HepG2 (cell line): ENCODE data around the gene SPHK1. TPM values are rescaled to one million over a fixed set of nuclear protein-coding genes. Genes with fewer than 3 reads are reported as not detected.

Source experiments
- ATAC-seq: fragments of 200-7000 bp; cut with Tn5 transposase; 3 replicates; pipeline ENCODE4 v1.9.1; 2020; ENCODE audit warnings: mild to moderate bottlenecking, moderate library complexity
- BruUV-seq: library from RNA; stranded (reverse); fragments of 400-500 nt; replicated peaks from 2 replicates; lab custom pipeline; 2021; lab: Mats Ljungman, UMichigan
- CTCF ChIA-PET: fragments of 300-600 bp; formaldehyde crosslinking; extraction: SDS; loops from one replicate; lab custom pipeline; 2021; ENCODE audit warnings: low total read pairs, inconsistent platforms, low intra/inter-chr PET ratio; lab: Yijun Ruan, JAX
- POLR2A ChIA-PET: fragments of 350-600 bp; sonication (Branson Sonifier 250); formaldehyde crosslinking; loops from one replicate; lab custom pipeline; 2020; ENCODE audit warnings: antibody characterized with exemption, inconsistent platforms; lab: Yijun Ruan, JAX
- DNase-seq: peaks from one replicate; pipeline ENCODE4 v3.0.0-alpha.2; 2015; ENCODE audit warnings: low spot score
- FAIRE-seq: peaks from 3 replicates; lab custom pipeline; 2011; peaks lifted over from hg19 to GRCh38; lab: Jason Lieb, UNC
- H2AFZ ChIP-seq: one replicate; pipeline ENCODE4 v1.6.1; 2011; ENCODE audit warnings: low read length, inconsistent platforms
- H3K27ac ChIP-seq: fragments of 300-600 bp; 3 replicates; pipeline ENCODE4 v1.8.0; 2011; ENCODE audit warnings: mixed run types, mild to moderate bottlenecking, mixed read lengths, low read length, inconsistent platforms; ENCODE audit not compliant: insufficient read depth; ENCODE audit errors: extremely low read length
- H3K27me3 ChIP-seq, 2 experiments: fragments of 200-600 bp in 1 of 2; 2 replicates in 1 of 2; 3 replicates in 1 of 2; pipeline versions ENCODE4 v1.6.0 to v1.8.0; 2011; ENCODE audit warnings: low read length in 2 of 2, mild to moderate bottlenecking in 2 of 2, moderate library complexity in 2 of 2, inconsistent platforms in 1 of 2; ENCODE audit not compliant: insufficient read depth in 2 of 2, control insufficient read depth in 1 of 2
- H3K36me3 ChIP-seq, 2 experiments: fragments of 200-600 bp in 1 of 2; replicated peaks in 1 of 2; 2 replicates in 1 of 2; 3 replicates in 1 of 2; pipeline versions ENCODE4 v1.5.1 to v1.8.0; 2011; ENCODE audit warnings: low read length in 2 of 2, inconsistent platforms in 1 of 2; ENCODE audit not compliant: insufficient read depth in 2 of 2, control insufficient read depth in 1 of 2
- H3K4me1 ChIP-seq: 2 replicates; pipeline ENCODE4 v1.5.1; 2012; ENCODE audit warnings: low read length, inconsistent platforms; ENCODE audit not compliant: insufficient read depth
- H3K4me2 ChIP-seq: 2 replicates; pipeline ENCODE4 v1.6.0; 2011; ENCODE audit warnings: low read depth, low read length, inconsistent platforms
- H3K4me3 ChIP-seq, 3 experiments: fragments of 200-600 bp in 1 of 3; sonication (generic), shearing (Covaris generic) in 1 of 3; replicated peaks in 1 of 3; 2 replicates each; pipeline ENCODE4 v1.5.1; 2011 to 2016; ENCODE audit warnings: low read length in 3 of 3, inconsistent platforms in 2 of 3, low read depth in 2 of 3, mild to moderate bottlenecking in 2 of 3, control low read depth in 1 of 3, mixed read lengths in 1 of 3; ENCODE audit not compliant: insufficient read depth in 1 of 3
- H3K79me2 ChIP-seq: one replicate; pipeline ENCODE4 v1.6.1; 2011; ENCODE audit warnings: low read length, inconsistent platforms; ENCODE audit not compliant: insufficient read depth
- H3K9ac ChIP-seq: 2 replicates; pipeline ENCODE4 v1.6.0; 2011; ENCODE audit warnings: mild to moderate bottlenecking, low read depth, low read length, inconsistent platforms; ENCODE audit not compliant: insufficient read depth
- H3K9me3 ChIP-seq: 2 replicates; pipeline ENCODE4 v1.5.1; 2012; ENCODE audit warnings: mild to moderate bottlenecking, low read length
- H4K20me1 ChIP-seq: 2 replicates; pipeline ENCODE4 v1.6.0; 2011; ENCODE audit warnings: inconsistent platforms, mild to moderate bottlenecking, low read length, moderate library complexity; ENCODE audit not compliant: insufficient read depth
- ARID2 ChIP-seq: sonication (generic); formaldehyde crosslinking; IDR thresholded peaks from 2 replicates; pipeline ENCODE4 v1.8.1; 2022; ENCODE audit warnings: mild to moderate bottlenecking, missing genetic modification reagents, borderline replicate concordance
- ARNT ChIP-seq: fragments of 450-650 bp; IDR thresholded peaks from 2 replicates; pipeline ENCODE4 v1.6.1; 2017
- CBX2 ChIP-seq, 2 experiments: fragments of 200-600 bp in 1 of 2; sonication (generic); formaldehyde crosslinking in 1 of 2; IDR thresholded peaks; 2 replicates each; pipeline versions ENCODE4 v1.7.0 to v1.8.1; 2018 to 2022; ENCODE audit warnings: low read depth in 2 of 2, low read length in 1 of 2, mild to moderate bottlenecking in 1 of 2, missing genetic modification reagents in 1 of 2
- HMGA1 ChIP-seq: sonication (generic); formaldehyde crosslinking; conservative IDR thresholded peaks from 2 replicates; pipeline ENCODE4 v1.4.0; 2020; ENCODE audit warnings: missing genetic modification reagents
- KLF12 ChIP-seq: sonication (generic); formaldehyde crosslinking; IDR thresholded peaks from 2 replicates; pipeline ENCODE4 v1.4.0; 2020; ENCODE audit warnings: missing genetic modification reagents, borderline replicate concordance
- MEIS2 ChIP-seq: sonication (generic); formaldehyde crosslinking; IDR thresholded peaks from 2 replicates; pipeline ENCODE4 v1.9.0; 2021; ENCODE audit warnings: mild to moderate bottlenecking, missing genetic modification reagents
- MIER2 ChIP-seq: IDR thresholded peaks from 2 replicates; pipeline ENCODE4 v1.6.1; 2016; ENCODE audit warnings: missing biosample characterization, missing genetic modification reagents
- MXD4 ChIP-seq: IDR thresholded peaks from 2 replicates; pipeline ENCODE4 v1.6.1; 2016; ENCODE audit warnings: mild to moderate bottlenecking, missing biosample characterization, missing genetic modification reagents
- NCOA2 ChIP-seq: sonication (generic); formaldehyde crosslinking; IDR thresholded peaks from 2 replicates; pipeline ENCODE4 v1.8.0; 2022; ENCODE audit warnings: inconsistent platforms
- PRMT3 ChIP-seq: sonication (generic); formaldehyde crosslinking; IDR thresholded peaks from 2 replicates; pipeline ENCODE4 v1.8.1; 2022; ENCODE audit warnings: low read depth, mild to moderate bottlenecking, moderate library complexity, missing genetic modification reagents, borderline replicate concordance
- SSRP1 ChIP-seq: IDR thresholded peaks from 2 replicates; pipeline ENCODE4 v1.6.1; 2016; ENCODE audit warnings: control low read depth
- ZC3H13 ChIP-seq: sonication (generic); formaldehyde crosslinking; IDR thresholded peaks from 2 replicates; pipeline ENCODE4 v1.8.1; 2023; ENCODE audit warnings: mild to moderate bottlenecking, missing genetic modification reagents, moderate library complexity
- ZNF264 ChIP-seq: sonication (generic); formaldehyde crosslinking; IDR thresholded peaks from 2 replicates; pipeline ENCODE4 v1.4.0; 2020; ENCODE audit warnings: missing genetic modification reagents
- ZNF543 ChIP-seq: sonication (generic); formaldehyde crosslinking; IDR thresholded peaks from 2 replicates; pipeline ENCODE4 v1.4.0; 2020; ENCODE audit warnings: mild to moderate bottlenecking, missing genetic modification reagents
- ZNF780A ChIP-seq: sonication (generic); formaldehyde crosslinking; IDR thresholded peaks from 2 replicates; pipeline ENCODE4 v1.8.0; 2022; ENCODE audit warnings: mild to moderate bottlenecking, missing genetic modification reagents, moderate library complexity
- ZNF883 ChIP-seq: sonication (generic); formaldehyde crosslinking; IDR thresholded peaks from 2 replicates; pipeline ENCODE4 v1.5.1; 2020; ENCODE audit warnings: mild to moderate bottlenecking, missing genetic modification reagents; ENCODE audit errors: not compliant biosample characterization
- WGBS: methylation state at CpG from one replicate; pipeline ENCODE4 v1.1.6; 2017; ENCODE audit warnings: low lambda C conversion rate; 5-methylcytosine and 5-hydroxymethylcytosine counted together
- in situ Hi-C: cut with HindIII; loops from 2 replicates; pipeline ENCODE4 v1.10.0; 2017; ENCODE audit warnings: low pct_unique_long_range_greater_than_20kb; ENCODE audit not compliant: extremely low pct_ligation_motif_present
- intact Hi-C: fragments of 100-400 bp; cut with micrococcal nuclease; formaldehyde crosslinking; loops from one replicate; pipeline ENCODE4 v1.10.0; 2022; ENCODE audit not compliant: unreplicated experiment
- polyA plus RNA-seq, 8 experiments: library from polyadenylated mRNA; depleted of rRNA in 3 of 8; stranded (reverse) in 7 of 8; unstranded in 1 of 8; fragments of >200 nt; fragmentation: Illumina TruSeq in 4 of 8; extraction: Trizol in 4 of 8; gene quantifications; 2 replicates each; pipeline versions ENCODE4 v1.2.1 to v1.2.3, GENCODE V29; 2011 to 2016; ENCODE audit warnings: low read depth in 4 of 8, missing spikeins in 1 of 8, mixed read lengths in 1 of 8; ENCODE audit not compliant: insufficient read depth in 1 of 8
- total RNA-seq, 5 experiments: library from RNA; depleted of rRNA; stranded (reverse); fragments of >200 nt; fragmentation: Illumina TruSeq; extraction: Trizol; gene quantifications; 2 replicates each; pipeline ENCODE4 v1.2.3, GENCODE V29; 2016; ENCODE audit warnings: low read depth in 1 of 5
- TF ChIP-seq, protein P1 (sequence below): sonication (generic); formaldehyde crosslinking; conservative IDR thresholded peaks from 2 replicates; pipeline ENCODE4 v1.5.0; 2020; ENCODE audit warnings: missing genetic modification reagents
- TF ChIP-seq, protein P2 (sequence below): IDR thresholded peaks from 2 replicates; pipeline ENCODE4 v1.6.1; 2018; ENCODE audit warnings: missing genetic modification reagents, mild to moderate bottlenecking, missing compliant biosample characterization
- TF ChIP-seq, protein P3 (sequence below): IDR thresholded peaks from 2 replicates; pipeline ENCODE4 v1.6.1; 2016; ENCODE audit warnings: mild to moderate bottlenecking, missing biosample characterization, missing genetic modification reagents

The SPHK1 gene
- total and polyA plus RNA-seq, 2 of the 13 experiments (the other 11 are each of a cell fraction or from before 2014, with no cell fraction given): 129 to 160 TPM

DNA sequence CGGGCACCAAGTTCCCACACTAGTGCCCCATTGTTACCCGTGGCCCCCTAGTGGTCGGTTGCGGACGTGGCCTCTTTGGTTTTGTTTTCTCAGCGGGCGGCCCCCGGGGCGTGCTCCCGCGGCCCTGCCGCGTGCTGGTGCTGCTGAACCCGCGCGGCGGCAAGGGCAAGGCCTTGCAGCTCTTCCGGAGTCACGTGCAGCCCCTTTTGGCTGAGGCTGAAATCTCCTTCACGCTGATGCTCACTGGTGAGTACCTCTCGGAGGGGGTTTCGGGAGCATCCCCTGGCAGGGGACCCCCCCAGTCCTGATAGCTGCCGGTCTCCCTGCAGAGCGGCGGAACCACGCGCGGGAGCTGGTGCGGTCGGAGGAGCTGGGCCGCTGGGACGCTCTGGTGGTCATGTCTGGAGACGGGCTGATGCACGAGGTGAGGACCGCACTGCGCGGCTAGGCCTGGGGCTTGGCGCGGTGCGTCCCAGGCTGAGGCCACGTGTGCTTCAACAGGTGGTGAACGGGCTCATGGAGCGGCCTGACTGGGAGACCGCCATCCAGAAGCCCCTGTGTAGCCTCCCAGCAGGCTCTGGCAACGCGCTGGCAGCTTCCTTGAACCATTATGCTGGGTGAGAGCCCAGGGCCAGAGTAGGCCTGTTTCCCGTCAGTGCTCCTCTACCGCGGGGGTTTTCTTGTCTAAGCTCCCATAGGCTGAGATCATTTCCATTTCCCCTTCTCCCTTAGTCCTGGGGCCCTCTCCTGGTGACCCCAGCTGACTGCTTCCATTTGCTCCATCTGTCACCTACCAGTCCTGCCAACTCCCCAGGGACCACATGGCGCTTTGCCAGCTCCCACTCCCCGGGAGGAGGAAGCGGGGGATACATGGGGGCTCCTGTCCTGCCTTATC lies 1.7 kb downstream of the SPHK1 start:
- H3K36me3 ChIP-seq: peaks cover 20 to 25% of the 10 kb centered on the region in 2 experiments; a peak in 4 of 5 replicates
- H3K9ac ChIP-seq: peak overlapping the region; percentile 99
- H4K20me1 ChIP-seq: peaks cover 31% of the 10 kb centered on the region; the same call in 1 of the 2 replicates
- peaks cover 47% of the 10 kb centered on the region for H3K79me2 ChIP-seq
- 62% methylated on average over 43 of the region's 52 CpGs for WGBS
- CTCF ChIA-PET: interaction anchor here (1.1 to 3.3 kb wide), 7 partner anchors 10 to 82 kb away, joined by 4 to 12 read pairs (median 6); partner anchors contain the start of gene PRPSAP1
- H3K4me3 ChIP-seq: peak overlapping the region; percentile 72 to 90 (median 86); a peak in 5 of 6 replicates
- H3K4me1 ChIP-seq: peaks cover 45% of the 10 kb centered on the region
- BruUV-seq: no TSS peak
- H3K27ac ChIP-seq: peak overlapping the region; percentile 100
- H3K4me2 ChIP-seq: peak overlapping the region; percentile 99
- ATAC-seq: peak; percentile 8
- peak; percentile 85 for DNase-seq
- POLR2A ChIA-PET: interaction anchor here (1.0 to 20.9 kb wide), 10 partner anchors 10 to 389 kb away, joined by 3 to 1379 read pairs (median 34); partner anchors contain the start of genes PRPSAP1 and QRICH2
- no peaks in the 10 kb centered on the region; a peak in 1 of 5 replicates for H3K27me3 ChIP-seq
- intact Hi-C loops (loop anchor here (2.0 kb wide), 2 partner anchors 15 to 31 kb away; no protein-coding TSS in a partner anchor), in situ Hi-C loops (loop anchor here (5.0 kb wide), 1 partner anchor 34 kb away; the partner anchor contains the start of gene PRPSAP1)
- peak; percentile 90 for FAIRE-seq
- H2AFZ ChIP-seq: no peak overlapping the region
- H3K9me3 ChIP-seq: no peaks in the 10 kb centered on the region
- TF ChIP-seq MEIS2 (CRISPR knock-in tag): peak; percentile 98
- TF ChIP-seq ZNF543 (CRISPR knock-in tag): peak; percentile 94; the same call in 1 of the 2 replicates
- TF ChIP-seq, protein P1, sequence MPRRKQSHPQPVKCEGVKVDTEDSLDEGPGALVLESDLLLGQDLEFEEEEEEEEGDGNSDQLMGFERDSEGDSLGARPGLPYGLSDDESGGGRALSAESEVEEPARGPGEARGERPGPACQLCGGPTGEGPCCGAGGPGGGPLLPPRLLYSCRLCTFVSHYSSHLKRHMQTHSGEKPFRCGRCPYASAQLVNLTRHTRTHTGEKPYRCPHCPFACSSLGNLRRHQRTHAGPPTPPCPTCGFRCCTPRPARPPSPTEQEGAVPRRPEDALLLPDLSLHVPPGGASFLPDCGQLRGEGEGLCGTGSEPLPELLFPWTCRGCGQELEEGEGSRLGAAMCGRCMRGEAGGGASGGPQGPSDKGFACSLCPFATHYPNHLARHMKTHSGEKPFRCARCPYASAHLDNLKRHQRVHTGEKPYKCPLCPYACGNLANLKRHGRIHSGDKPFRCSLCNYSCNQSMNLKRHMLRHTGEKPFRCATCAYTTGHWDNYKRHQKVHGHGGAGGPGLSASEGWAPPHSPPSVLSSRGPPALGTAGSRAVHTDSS (CRISPR knock-in tag): 0 out of 2 replicates have a peak, but pooled peaks have one; percentile 60
- peak; percentile 75 for TF ChIP-seq SSRP1 (CRISPR knock-in tag)
- no peak for TF ChIP-seq ARNT
- no peak for TF ChIP-seq ZNF780A (CRISPR knock-in tag)
- TF ChIP-seq KLF12 (CRISPR knock-in tag): peak; percentile 99
- TF ChIP-seq ZNF264 (CRISPR knock-in tag): peak; percentile 95
- peak; percentile 94 for TF ChIP-seq PRMT3 (CRISPR knock-in tag)
- TF ChIP-seq ZC3H13 (CRISPR knock-in tag): peak; percentile 82; the same call in 1 of the 2 replicates
- TF ChIP-seq ZNF883: peak; percentile 99
- TF ChIP-seq HMGA1 (CRISPR knock-in tag): no peak
- peak; percentile 74 for TF ChIP-seq NCOA2
- TF ChIP-seq ARID2 (CRISPR knock-in tag): peak; percentile 94
- TF ChIP-seq, protein P2, sequence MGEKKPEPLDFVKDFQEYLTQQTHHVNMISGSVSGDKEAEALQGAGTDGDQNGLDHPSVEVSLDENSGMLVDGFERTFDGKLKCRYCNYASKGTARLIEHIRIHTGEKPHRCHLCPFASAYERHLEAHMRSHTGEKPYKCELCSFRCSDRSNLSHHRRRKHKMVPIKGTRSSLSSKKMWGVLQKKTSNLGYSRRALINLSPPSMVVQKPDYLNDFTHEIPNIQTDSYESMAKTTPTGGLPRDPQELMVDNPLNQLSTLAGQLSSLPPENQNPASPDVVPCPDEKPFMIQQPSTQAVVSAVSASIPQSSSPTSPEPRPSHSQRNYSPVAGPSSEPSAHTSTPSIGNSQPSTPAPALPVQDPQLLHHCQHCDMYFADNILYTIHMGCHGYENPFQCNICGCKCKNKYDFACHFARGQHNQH: peak; percentile 96
- no peak for TF ChIP-seq CBX2 (IDR thresholded peaks at IDR 0.05; ENCODE audit: low read depth, low read length)
- TF ChIP-seq CBX2 (CRISPR knock-in tag; IDR thresholded peaks at IDR 0.05; ENCODE audit: low read depth): no peak
- peak; percentile 83; the same call in 1 of the 2 replicates for TF ChIP-seq MIER2 (CRISPR knock-in tag)
- TF ChIP-seq MXD4: peak; percentile 95
- TF ChIP-seq, protein P3, sequence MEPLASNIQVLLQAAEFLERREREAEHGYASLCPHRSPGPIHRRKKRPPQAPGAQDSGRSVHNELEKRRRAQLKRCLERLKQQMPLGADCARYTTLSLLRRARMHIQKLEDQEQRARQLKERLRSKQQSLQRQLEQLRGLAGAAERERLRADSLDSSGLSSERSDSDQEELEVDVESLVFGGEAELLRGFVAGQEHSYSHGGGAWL (CRISPR knock-in tag): peak; percentile 98
